K562 (cell line): ENCODE results near the gene LIMS2. TPM values are rescaled to one million over a fixed set of nuclear protein-coding genes. Genes with fewer than 3 reads are reported as not detected.
A peak's percentile ranks its signal among the peaks of the same experiment; 100 is the strongest.

Experiments used
- C11orf30 ChIP-seq: fragments of 450-650 bp; IDR thresholded peaks from 2 replicates; pipeline ENCODE4 v1.6.1; 2016; ENCODE audit warnings: low read depth, mild to moderate bottlenecking
- EZH2 ChIP-seq: IDR thresholded peaks from 2 replicates; pipeline ENCODE4 v1.6.1; 2012; ENCODE audit warnings: low read depth, mild to moderate bottlenecking, inconsistent platforms, low read length, borderline replicate concordance
- FOXA3 ChIP-seq, 2 experiments: fragments of 450-650 bp in 1 of 2; sonication (generic) in 1 of 2; formaldehyde crosslinking; IDR thresholded peaks in 1 of 2; conservative IDR thresholded peaks in 1 of 2; 2 replicates each; pipeline versions ENCODE4 v1.4.0 to v1.8.0; 2020 to 2022; ENCODE audit warnings: mild to moderate bottlenecking in 2 of 2, missing genetic modification reagents in 1 of 2
- NFXL1 ChIP-seq: fragments of 450-650 bp; formaldehyde crosslinking; IDR thresholded peaks from 2 replicates; pipeline ENCODE4 v1.4.0; 2021; ENCODE audit warnings: mild to moderate bottlenecking
- RB1 ChIP-seq: fragments of 450-650 bp; IDR thresholded peaks from 2 replicates; pipeline ENCODE4 v1.6.1; 2017; ENCODE audit warnings: low read depth, mild to moderate bottlenecking
- STAT5B ChIP-seq: fragments of 250-450 bp; sonication (Bioruptor Pico); IDR thresholded peaks from 2 replicates; pipeline ENCODE4 v1.8.0; 2021; ENCODE audit warnings: mild to moderate bottlenecking, inconsistent platforms
- TARDBP ChIP-seq: fragments of 450-650 bp; IDR thresholded peaks from 2 replicates; pipeline ENCODE4 v1.6.1; 2016
- ZBTB1 ChIP-seq: sonication (generic); formaldehyde crosslinking; IDR thresholded peaks from 2 replicates; pipeline ENCODE4 v1.8.1; 2023; ENCODE audit warnings: missing genetic modification reagents, low read depth, mild to moderate bottlenecking, borderline replicate concordance
- ZNF316 ChIP-seq: fragments of 450-650 bp; IDR thresholded peaks from 2 replicates; pipeline ENCODE4 v1.6.1; 2016
- polyA plus RNA-seq, 8 experiments: library from polyadenylated mRNA; depleted of rRNA in 4 of 8; stranded (reverse) in 5 of 8; unstranded in 3 of 8; fragments of >200 nt; fragmentation: Nextera tagmentation in 2 of 8; fragmentation: Illumina TruSeq in 1 of 8; extraction: Ambion mirVana in 2 of 8; extraction: Trizol in 1 of 8; gene quantifications; 2 replicates each; pipeline versions ENCODE4 v1.2.1 to v1.2.3, GENCODE V29; 2011 to 2014; ENCODE audit warnings: inconsistent platforms in 1 of 8, missing spikeins in 1 of 8
- total RNA-seq, 7 experiments: library from RNA; depleted of rRNA in 6 of 7; stranded (reverse); fragments of >200 nt in 6 of 7; fragmentation: Illumina TruSeq in 2 of 7; extraction: Trizol in 2 of 7; gene quantifications; 2 replicates each; pipeline versions ENCODE4 v1.2.1 to v1.2.3, GENCODE V29; 2011 to 2021; ENCODE audit warnings: low replicate concordance in 1 of 7
- TF ChIP-seq, protein P1 (sequence below): fragments of 250-450 bp; sonication (Bioruptor Pico); IDR thresholded peaks from 2 replicates; pipeline ENCODE4 v1.4.0; 2020; ENCODE audit warnings: mild to moderate bottlenecking, moderate library complexity, borderline replicate concordance
- TF ChIP-seq, protein P2 (sequence below): fragments of 250-450 bp; sonication (Bioruptor Pico); IDR thresholded peaks from 2 replicates; pipeline ENCODE4 v1.5.0; 2021; ENCODE audit warnings: mild to moderate bottlenecking, borderline replicate concordance
- TF ChIP-seq, protein P3 (sequence below): IDR thresholded peaks from 3 replicates; pipeline ENCODE4 v1.6.1; 2011; ENCODE audit warnings: borderline replicate concordance, mild to moderate bottlenecking; ENCODE audit not compliant: insufficient read length, insufficient read depth
- TF ChIP-seq, protein P4 (sequence below): fragments of 150-350 bp; IDR thresholded peaks from 2 replicates; pipeline ENCODE4 v1.6.1; 2014; ENCODE audit warnings: low read depth, mild to moderate bottlenecking, low read length, borderline replicate concordance

Gene LIMS2
- total and polyA plus RNA-seq, 9 of the 15 experiments (the other 6 are each of a cell fraction or from before 2014, with no cell fraction given), result 0.04 to 0.22 TPM; not detected in 7

DNA sequence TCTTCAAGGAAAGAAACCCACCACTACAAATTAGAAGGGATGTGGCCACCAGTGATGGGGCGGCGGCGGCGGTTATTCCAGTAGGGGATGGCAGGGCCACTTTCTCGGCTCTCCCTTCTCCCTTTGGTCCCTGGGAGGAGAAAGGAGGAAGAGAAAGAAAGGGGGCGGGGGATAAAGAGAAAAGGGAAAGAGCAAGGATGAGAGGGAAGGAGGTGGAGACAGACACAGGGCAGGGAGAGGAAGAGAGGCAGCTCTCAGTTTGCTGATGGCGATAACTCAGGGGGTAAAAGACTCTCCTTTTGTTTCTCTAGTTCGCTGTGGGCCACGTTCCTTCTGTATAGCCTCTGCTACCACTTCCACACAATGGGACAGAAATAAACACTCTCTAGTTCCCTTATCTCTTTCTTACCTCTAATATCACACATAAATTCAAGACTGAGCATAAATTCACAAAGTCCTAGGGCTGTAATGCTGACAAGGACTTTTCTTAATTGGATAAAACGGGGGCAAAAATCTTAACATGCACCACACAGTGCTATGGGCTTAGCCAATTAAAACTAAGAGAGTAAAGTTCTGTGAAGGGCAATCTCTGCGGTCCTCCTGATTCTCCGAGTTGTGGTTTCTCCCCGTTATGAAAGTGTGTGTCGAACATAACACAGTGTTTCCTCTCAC lies 40.6 kb upstream of the LIMS2 start (continued):
- TF ChIP-seq C11orf30 (peak; percentile 26; the same call in 1 of the 2 replicates), NFXL1 (CRISPR knock-in tag) (no peak), TARDBP (no peak), ZBTB1 (no peak), FOXA3 (CRISPR knock-in tag; conservative IDR thresholded peaks at IDR 0.05 in 1 of 2, IDR thresholded peaks at IDR 0.05 in 1 of 2) (no peak), RB1 (no peak), EZH2 (no peak), ZNF316 (peak; percentile 49; the same call in 1 of the 2 replicates), STAT5B (no peak)
- TF ChIP-seq, protein P1, sequence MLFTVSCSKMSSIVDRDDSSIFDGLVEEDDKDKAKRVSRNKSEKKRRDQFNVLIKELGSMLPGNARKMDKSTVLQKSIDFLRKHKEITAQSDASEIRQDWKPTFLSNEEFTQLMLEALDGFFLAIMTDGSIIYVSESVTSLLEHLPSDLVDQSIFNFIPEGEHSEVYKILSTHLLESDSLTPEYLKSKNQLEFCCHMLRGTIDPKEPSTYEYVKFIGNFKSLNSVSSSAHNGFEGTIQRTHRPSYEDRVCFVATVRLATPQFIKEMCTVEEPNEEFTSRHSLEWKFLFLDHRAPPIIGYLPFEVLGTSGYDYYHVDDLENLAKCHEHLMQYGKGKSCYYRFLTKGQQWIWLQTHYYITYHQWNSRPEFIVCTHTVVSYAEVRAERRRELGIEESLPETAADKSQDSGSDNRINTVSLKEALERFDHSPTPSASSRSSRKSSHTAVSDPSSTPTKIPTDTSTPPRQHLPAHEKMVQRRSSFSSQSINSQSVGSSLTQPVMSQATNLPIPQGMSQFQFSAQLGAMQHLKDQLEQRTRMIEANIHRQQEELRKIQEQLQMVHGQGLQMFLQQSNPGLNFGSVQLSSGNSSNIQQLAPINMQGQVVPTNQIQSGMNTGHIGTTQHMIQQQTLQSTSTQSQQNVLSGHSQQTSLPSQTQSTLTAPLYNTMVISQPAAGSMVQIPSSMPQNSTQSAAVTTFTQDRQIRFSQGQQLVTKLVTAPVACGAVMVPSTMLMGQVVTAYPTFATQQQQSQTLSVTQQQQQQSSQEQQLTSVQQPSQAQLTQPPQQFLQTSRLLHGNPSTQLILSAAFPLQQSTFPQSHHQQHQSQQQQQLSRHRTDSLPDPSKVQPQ (CRISPR knock-in tag), result no peak
- TF ChIP-seq, protein P2, sequence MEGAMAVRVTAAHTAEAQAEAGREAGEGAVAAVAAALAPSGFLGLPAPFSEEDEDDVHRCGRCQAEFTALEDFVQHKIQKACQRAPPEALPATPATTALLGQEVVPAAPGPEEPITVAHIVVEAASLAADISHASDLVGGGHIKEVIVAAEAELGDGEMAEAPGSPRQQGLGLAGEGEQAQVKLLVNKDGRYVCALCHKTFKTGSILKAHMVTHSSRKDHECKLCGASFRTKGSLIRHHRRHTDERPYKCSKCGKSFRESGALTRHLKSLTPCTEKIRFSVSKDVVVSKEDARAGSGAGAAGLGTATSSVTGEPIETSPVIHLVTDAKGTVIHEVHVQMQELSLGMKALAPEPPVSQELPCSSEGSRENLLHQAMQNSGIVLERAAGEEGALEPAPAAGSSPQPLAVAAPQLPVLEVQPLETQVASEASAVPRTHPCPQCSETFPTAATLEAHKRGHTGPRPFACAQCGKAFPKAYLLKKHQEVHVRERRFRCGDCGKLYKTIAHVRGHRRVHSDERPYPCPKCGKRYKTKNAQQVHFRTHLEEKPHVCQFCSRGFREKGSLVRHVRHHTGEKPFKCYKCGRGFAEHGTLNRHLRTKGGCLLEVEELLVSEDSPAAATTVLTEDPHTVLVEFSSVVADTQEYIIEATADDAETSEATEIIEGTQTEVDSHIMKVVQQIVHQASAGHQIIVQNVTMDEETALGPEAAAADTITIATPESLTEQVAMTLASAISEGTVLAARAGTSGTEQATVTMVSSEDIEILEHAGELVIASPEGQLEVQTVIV, result no peak
- TF ChIP-seq, protein P3, sequence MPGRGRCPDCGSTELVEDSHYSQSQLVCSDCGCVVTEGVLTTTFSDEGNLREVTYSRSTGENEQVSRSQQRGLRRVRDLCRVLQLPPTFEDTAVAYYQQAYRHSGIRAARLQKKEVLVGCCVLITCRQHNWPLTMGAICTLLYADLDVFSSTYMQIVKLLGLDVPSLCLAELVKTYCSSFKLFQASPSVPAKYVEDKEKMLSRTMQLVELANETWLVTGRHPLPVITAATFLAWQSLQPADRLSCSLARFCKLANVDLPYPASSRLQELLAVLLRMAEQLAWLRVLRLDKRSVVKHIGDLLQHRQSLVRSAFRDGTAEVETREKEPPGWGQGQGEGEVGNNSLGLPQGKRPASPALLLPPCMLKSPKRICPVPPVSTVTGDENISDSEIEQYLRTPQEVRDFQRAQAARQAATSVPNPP, result no peak
- TF ChIP-seq, protein P4, sequence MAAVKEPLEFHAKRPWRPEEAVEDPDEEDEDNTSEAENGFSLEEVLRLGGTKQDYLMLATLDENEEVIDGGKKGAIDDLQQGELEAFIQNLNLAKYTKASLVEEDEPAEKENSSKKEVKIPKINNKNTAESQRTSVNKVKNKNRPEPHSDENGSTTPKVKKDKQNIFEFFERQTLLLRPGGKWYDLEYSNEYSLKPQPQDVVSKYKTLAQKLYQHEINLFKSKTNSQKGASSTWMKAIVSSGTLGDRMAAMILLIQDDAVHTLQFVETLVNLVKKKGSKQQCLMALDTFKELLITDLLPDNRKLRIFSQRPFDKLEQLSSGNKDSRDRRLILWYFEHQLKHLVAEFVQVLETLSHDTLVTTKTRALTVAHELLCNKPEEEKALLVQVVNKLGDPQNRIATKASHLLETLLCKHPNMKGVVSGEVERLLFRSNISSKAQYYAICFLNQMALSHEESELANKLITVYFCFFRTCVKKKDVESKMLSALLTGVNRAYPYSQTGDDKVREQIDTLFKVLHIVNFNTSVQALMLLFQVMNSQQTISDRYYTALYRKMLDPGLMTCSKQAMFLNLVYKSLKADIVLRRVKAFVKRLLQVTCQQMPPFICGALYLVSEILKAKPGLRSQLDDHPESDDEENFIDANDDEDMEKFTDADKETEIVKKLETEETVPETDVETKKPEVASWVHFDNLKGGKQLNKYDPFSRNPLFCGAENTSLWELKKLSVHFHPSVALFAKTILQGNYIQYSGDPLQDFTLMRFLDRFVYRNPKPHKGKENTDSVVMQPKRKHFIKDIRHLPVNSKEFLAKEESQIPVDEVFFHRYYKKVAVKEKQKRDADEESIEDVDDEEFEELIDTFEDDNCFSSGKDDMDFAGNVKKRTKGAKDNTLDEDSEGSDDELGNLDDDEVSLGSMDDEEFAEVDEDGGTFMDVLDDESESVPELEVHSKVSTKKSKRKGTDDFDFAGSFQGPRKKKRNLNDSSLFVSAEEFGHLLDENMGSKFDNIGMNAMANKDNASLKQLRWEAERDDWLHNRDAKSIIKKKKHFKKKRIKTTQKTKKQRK, result no peak
- TF ChIP-seq, all 486 proteins: peak for 2
